Measurements from ENCODE around the gene CIAO2B.
"Not testable (repeated sequence)": the region's sequence is repeated elsewhere in the genome, so short reads cannot be mapped to it uniquely, and the experiment has no call there.

CIAO2B gene

GRCh38 chr16:66898933-66899309 is 35.3 kb downstream of the CIAO2B start:
- Histone ChIP-seq H3K4me3 (ENCODE audit: low read length) (no peak overlapping the region), H3K36me3 (ENCODE audit: insufficient read depth, low read length) (no peaks in the 10 kb centered on the region), H3K27me3 (ENCODE audit: insufficient read depth, low read length) (no peaks in the 10 kb centered on the region), H2AFZ (ENCODE audit: low read depth, low read length) (no peak overlapping the region), H3K9me3 (ENCODE audit: low read length) (no peaks in the 10 kb centered on the region), H3K4me1 (ENCODE audit: insufficient read depth, low read length) (peaks cover 12% of the 10 kb centered on the region)

- no peaks in the 10 kb centered on the region for H3K36me3 ChIP-seq (ENCODE audit: insufficient read depth, low read length)
- no peak overlapping the region for H2AFZ ChIP-seq (ENCODE audit: low read depth, low read length)
- no peak overlapping the region for H3K4me3 ChIP-seq (ENCODE audit: low read length)
- H3K9me3 ChIP-seq (ENCODE audit: low read length), result no peaks in the 10 kb centered on the region
- peaks cover 12% of the 10 kb centered on the region for H3K4me1 ChIP-seq (ENCODE audit: insufficient read depth, low read length)
- H3K27me3 ChIP-seq (ENCODE audit: insufficient read depth, low read length), result no peaks in the 10 kb centered on the region
These were observed 36.0 kb downstream of the CIAO2B start for GRCh38 chr16:66898207-66898606.

GRCh38 chr16:66896682-66897081 is 37.5 kb downstream of the CIAO2B start:
- not testable (repeated sequence) for H3K9me3 ChIP-seq (ENCODE audit: low read length); H3K27me3 ChIP-seq (ENCODE audit: insufficient read depth, low read length); H2AFZ ChIP-seq (ENCODE audit: low read depth, low read length); H3K36me3 ChIP-seq (ENCODE audit: insufficient read depth, low read length); H3K4me3 ChIP-seq (ENCODE audit: low read length)
- H3K4me1 ChIP-seq (ENCODE audit: insufficient read depth, low read length), result peaks cover 12% of the 10 kb centered on the region

GRCh38 chr16:66895999-66896398 is 38.2 kb downstream of the CIAO2B start:
- H2AFZ ChIP-seq (ENCODE audit: low read depth, low read length), result no peak overlapping the region
- H3K9me3 ChIP-seq (ENCODE audit: low read length), result no peaks in the 10 kb centered on the region
- H3K27me3 ChIP-seq (ENCODE audit: insufficient read depth, low read length), result no peaks in the 10 kb centered on the region
- no peaks in the 10 kb centered on the region for H3K36me3 ChIP-seq (ENCODE audit: insufficient read depth, low read length)
- H3K4me1 ChIP-seq (ENCODE audit: insufficient read depth, low read length), result peaks cover 12% of the 10 kb centered on the region
- no peak overlapping the region for H3K4me3 ChIP-seq (ENCODE audit: low read length)

- no peaks in the 10 kb centered on the region for H3K27me3 ChIP-seq (ENCODE audit: insufficient read depth, low read length)
- no peak overlapping the region for H2AFZ ChIP-seq (ENCODE audit: low read depth, low read length)
- H3K4me3 ChIP-seq (ENCODE audit: low read length), result no peak overlapping the region
- no peaks in the 10 kb centered on the region for H3K36me3 ChIP-seq (ENCODE audit: insufficient read depth, low read length)
- H3K9me3 ChIP-seq (ENCODE audit: low read length), result no peaks in the 10 kb centered on the region
- H3K4me1 ChIP-seq (ENCODE audit: insufficient read depth, low read length), result peaks cover 12% of the 10 kb centered on the region
These were observed 38.6 kb downstream of the CIAO2B start for GRCh38 chr16:66895689-66895979.

- H2AFZ ChIP-seq (ENCODE audit: low read depth, low read length), result no peak overlapping the region
- peaks cover 8% of the 10 kb centered on the region for H3K4me1 ChIP-seq (ENCODE audit: insufficient read depth, low read length)
- no peaks in the 10 kb centered on the region for H3K9me3 ChIP-seq (ENCODE audit: low read length)
- H3K36me3 ChIP-seq (ENCODE audit: insufficient read depth, low read length), result no peaks in the 10 kb centered on the region
- no peak overlapping the region for H3K4me3 ChIP-seq (ENCODE audit: low read length)
- H3K27me3 ChIP-seq (ENCODE audit: insufficient read depth, low read length), result no peaks in the 10 kb centered on the region
These were observed 39.1 kb downstream of the CIAO2B start for GRCh38 chr16:66894948-66895688.

GRCh38 chr16:66894055-66894454 is 40.1 kb downstream of the CIAO2B start:
- H3K27me3 ChIP-seq (ENCODE audit: insufficient read depth, low read length), result no peaks in the 10 kb centered on the region
- no peak overlapping the region for H2AFZ ChIP-seq (ENCODE audit: low read depth, low read length)
- no peaks in the 10 kb centered on the region for H3K36me3 ChIP-seq (ENCODE audit: insufficient read depth, low read length)
- no peak overlapping the region for H3K4me3 ChIP-seq (ENCODE audit: low read length)
- no peaks in the 10 kb centered on the region for H3K4me1 ChIP-seq (ENCODE audit: insufficient read depth, low read length)
- no peaks in the 10 kb centered on the region for H3K9me3 ChIP-seq (ENCODE audit: low read length)

GRCh38 chr16:66891797-66892196 is 42.4 kb downstream of the CIAO2B start:
- no peaks in the 10 kb centered on the region for H3K27me3 ChIP-seq (ENCODE audit: insufficient read depth, low read length)
- no peaks in the 10 kb centered on the region for H3K4me1 ChIP-seq (ENCODE audit: insufficient read depth, low read length)
- no peak overlapping the region for H2AFZ ChIP-seq (ENCODE audit: low read depth, low read length)
- no peaks in the 10 kb centered on the region for H3K36me3 ChIP-seq (ENCODE audit: insufficient read depth, low read length)
- H3K9me3 ChIP-seq (ENCODE audit: low read length), result no peaks in the 10 kb centered on the region
- H3K4me3 ChIP-seq (ENCODE audit: low read length), result no peak overlapping the region

- H2AFZ ChIP-seq (ENCODE audit: low read depth, low read length), result no peak overlapping the region
- H3K27me3 ChIP-seq (ENCODE audit: insufficient read depth, low read length), result no peaks in the 10 kb centered on the region
- H3K4me1 ChIP-seq (ENCODE audit: insufficient read depth, low read length), result no peaks in the 10 kb centered on the region
- H3K36me3 ChIP-seq (ENCODE audit: insufficient read depth, low read length), result peaks cover 4% of the 10 kb centered on the region
- H3K4me3 ChIP-seq (ENCODE audit: low read length), result no peak overlapping the region
- H3K9me3 ChIP-seq (ENCODE audit: low read length), result no peaks in the 10 kb centered on the region
These were observed 42.8 kb downstream of the CIAO2B start for GRCh38 chr16:66891360-66891759.

GRCh38 chr16:66890799-66891198 is 43.4 kb downstream of the CIAO2B start:
- H3K4me1 ChIP-seq (ENCODE audit: insufficient read depth, low read length), result no peaks in the 10 kb centered on the region
- H3K4me3 ChIP-seq (ENCODE audit: low read length), result no peak overlapping the region

GRCh38 chr16:66889622-66890021 is 44.6 kb downstream of the CIAO2B start:
- Histone ChIP-seq H3K4me1 (ENCODE audit: insufficient read depth, low read length) (no peaks in the 10 kb centered on the region), H3K27me3 (ENCODE audit: insufficient read depth, low read length) (no peaks in the 10 kb centered on the region), H3K4me3 (ENCODE audit: low read length) (no peak overlapping the region), H2AFZ (ENCODE audit: low read depth, low read length) (no peak overlapping the region), H3K36me3 (ENCODE audit: insufficient read depth, low read length) (peaks cover 17% of the 10 kb centered on the region), H3K9me3 (ENCODE audit: low read length) (no peaks in the 10 kb centered on the region)

More at GRCh38 chr16:66890799-66891198, 43.4 kb downstream of the CIAO2B start:
- H3K9me3 ChIP-seq (ENCODE audit: low read length), result no peaks in the 10 kb centered on the region
- no peaks in the 10 kb centered on the region for H3K27me3 ChIP-seq (ENCODE audit: insufficient read depth, low read length)
- peaks cover 7% of the 10 kb centered on the region for H3K36me3 ChIP-seq (ENCODE audit: insufficient read depth, low read length)
- no peak overlapping the region for H2AFZ ChIP-seq (ENCODE audit: low read depth, low read length)

GRCh38 chr16:66888647-66889615 is 45.3 kb downstream of the CIAO2B start:
- Histone ChIP-seq H3K4me1 (ENCODE audit: insufficient read depth, low read length) (no peaks in the 10 kb centered on the region), H3K36me3 (ENCODE audit: insufficient read depth, low read length) (peaks cover 22% of the 10 kb centered on the region), H3K27me3 (ENCODE audit: insufficient read depth, low read length) (no peaks in the 10 kb centered on the region), H3K9me3 (ENCODE audit: low read length) (no peaks in the 10 kb centered on the region), H3K4me3 (ENCODE audit: low read length) (no peak overlapping the region), H2AFZ (ENCODE audit: low read depth, low read length) (no peak overlapping the region)

- Histone ChIP-seq H3K27me3 (ENCODE audit: insufficient read depth, low read length) (no peaks in the 10 kb centered on the region), H3K4me3 (ENCODE audit: low read length) (no peak overlapping the region), H3K4me1 (ENCODE audit: insufficient read depth, low read length) (no peaks in the 10 kb centered on the region), H3K36me3 (ENCODE audit: insufficient read depth, low read length) (peaks cover 22% of the 10 kb centered on the region), H2AFZ (ENCODE audit: low read depth, low read length) (no peak overlapping the region), H3K9me3 (ENCODE audit: low read length) (no peaks in the 10 kb centered on the region)
These were observed 47.3 kb downstream of the CIAO2B start for GRCh38 chr16:66886914-66887313.

Measured in neuron (in vitro differentiated cells).